Panc1 (cell line): ENCODE measurements around the gene DOCK8. TPM values are rescaled to one million over a fixed set of nuclear protein-coding genes. Genes with fewer than 3 reads are reported as not detected.

ENCODE experiments used
- ATAC-seq: fragments of 200-7000 bp; cut with Tn5 transposase; 2 replicates; pipeline ENCODE4 v1.9.1; 2020; ENCODE audit warnings: mild to moderate bottlenecking, moderate library complexity
- BruUV-seq: library from RNA; stranded (reverse); fragments of 400-500 nt; replicated peaks from 2 replicates; lab custom pipeline; 2021; lab: Mats Ljungman, UMichigan
- CTCF ChIA-PET: fragments of 300-600 bp; sonication (Branson Sonifier 250); formaldehyde crosslinking; loops from one replicate; lab custom pipeline; 2022; ENCODE audit warnings: antibody characterized with exemption; lab: Charles Lee
- POLR2A ChIA-PET: fragments of 300-600 bp; sonication (Branson Sonifier 250); formaldehyde crosslinking; loops from one replicate; lab custom pipeline; 2022; ENCODE audit warnings: antibody characterized with exemption; lab: Charles Lee
- DNase-seq: peaks from one replicate; pipeline ENCODE4 v3.0.0-alpha.2; 2010; ENCODE audit warnings: low read depth, low spot score
- H3K27ac ChIP-seq: 2 replicates; pipeline ENCODE4 v1.5.1; 2011; ENCODE audit warnings: mild to moderate bottlenecking, low read length, inconsistent platforms
- H3K27me3 ChIP-seq: fragments of 200-500 bp; sonication (Bioruptor generic); 2 replicates; pipeline ENCODE4 v1.6.0; 2014; ENCODE audit warnings: low read length, inconsistent platforms; ENCODE audit not compliant: control insufficient read depth, insufficient read depth
- H3K36me3 ChIP-seq: fragments of 200-500 bp; sonication (Bioruptor generic); 2 replicates; pipeline ENCODE4 v1.5.1; 2014; ENCODE audit warnings: inconsistent platforms, mild to moderate bottlenecking, low read length, moderate library complexity; ENCODE audit not compliant: control insufficient read depth, insufficient read depth
- H3K4me1 ChIP-seq: 2 replicates; pipeline ENCODE4 v1.5.1; 2011; ENCODE audit warnings: inconsistent platforms, mild to moderate bottlenecking, low read length, moderate library complexity; ENCODE audit not compliant: control insufficient read depth, insufficient read depth
- H3K4me3 ChIP-seq, 2 experiments: 2 replicates each; pipeline ENCODE4 v1.5.1; 2011 to 2012; ENCODE audit warnings: low read depth in 2 of 2, low read length in 2 of 2, mild to moderate bottlenecking in 2 of 2, inconsistent platforms in 1 of 2, moderate library complexity in 1 of 2
- H3K9me3 ChIP-seq: fragments of 200-500 bp; sonication (Bioruptor generic); 2 replicates; pipeline ENCODE4 v1.5.1; 2014; ENCODE audit warnings: low read depth, mild to moderate bottlenecking, inconsistent platforms, low read length, moderate library complexity; ENCODE audit not compliant: control insufficient read depth, insufficient read depth
- POLR2AphosphoS5 ChIP-seq: IDR thresholded peaks from 2 replicates; pipeline ENCODE4 v1.6.1; 2012; ENCODE audit warnings: mild to moderate bottlenecking, low read depth, low read length, moderate library complexity
- SIN3A ChIP-seq: IDR thresholded peaks from 2 replicates; pipeline ENCODE4 v1.6.1; 2012; ENCODE audit warnings: low read depth, mild to moderate bottlenecking, low read length, moderate library complexity, borderline replicate concordance; ENCODE audit not compliant: insufficient read depth
- TCF7L2 ChIP-seq: IDR thresholded peaks from 2 replicates; pipeline ENCODE4 v1.6.1; 2011; ENCODE audit warnings: mild to moderate bottlenecking, low read depth, low read length, inconsistent platforms
- in situ Hi-C: cut with HindIII; loops from 2 replicates; pipeline ENCODE4 v1.10.0; 2016; ENCODE audit warnings: low sequenced_read_pairs, low pct_unique_long_range_greater_than_20kb
- intact Hi-C: fragments of 100-400 bp; cut with micrococcal nuclease; formaldehyde crosslinking; loops from one replicate; pipeline ENCODE4 v1.10.0; 2022; ENCODE audit not compliant: unreplicated experiment
- total RNA-seq: library from RNA; stranded (reverse); gene quantifications from one replicate; pipeline ENCODE4 v1.2.1, GENCODE V29; 2021; ENCODE audit not compliant: unreplicated experiment
- TF ChIP-seq, protein P1 (sequence below): fragments of 450-650 bp; IDR thresholded peaks from 2 replicates; pipeline ENCODE4 v1.5.1; 2017; ENCODE audit warnings: mild to moderate bottlenecking
- TF ChIP-seq, protein P2 (sequence below), 2 experiments: IDR thresholded peaks; 2 replicates each; pipeline ENCODE4 v1.6.1; 2011 to 2012; ENCODE audit warnings: low read depth in 2 of 2, control low read depth in 1 of 2, low read length in 1 of 2, mild to moderate bottlenecking in 1 of 2, moderate library complexity in 1 of 2; ENCODE audit not compliant: insufficient read depth in 1 of 2

Gene DOCK8
- total RNA-seq, 1 experiment from 2014 or later, result 1.4 TPM

DNA sequence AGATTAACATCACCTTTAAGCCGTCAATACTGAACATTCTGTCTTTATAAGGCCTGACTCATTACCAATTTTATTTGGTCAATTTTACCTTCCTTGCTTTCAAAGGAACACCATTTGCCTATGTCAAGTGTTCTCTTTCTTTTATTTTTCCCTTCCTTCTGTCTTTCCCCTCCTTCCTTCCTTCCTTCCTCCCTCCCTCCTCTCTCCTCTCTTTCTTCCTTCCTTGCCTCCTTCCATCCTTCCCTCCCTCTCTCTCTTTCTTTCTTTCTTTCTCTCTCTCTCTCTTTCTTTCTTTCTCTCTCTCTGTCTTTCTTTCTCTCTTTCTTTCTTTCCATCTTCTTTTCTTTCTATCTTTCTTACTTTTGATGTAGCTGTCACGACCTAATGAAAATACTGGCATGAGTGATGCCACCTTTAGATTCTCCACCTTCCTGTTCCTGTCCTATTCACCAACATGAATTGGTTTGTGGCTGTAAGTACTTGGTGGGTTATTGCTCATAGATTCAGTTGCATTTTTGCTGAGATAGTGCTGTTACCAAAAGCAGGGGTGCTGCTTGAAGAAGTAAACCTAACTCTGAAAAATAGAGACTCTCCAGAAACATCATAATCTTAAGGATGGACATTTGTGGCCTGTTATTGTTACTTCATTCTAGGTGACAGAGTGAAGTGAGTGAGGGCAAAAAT lies 33.8 kb downstream of the DOCK8 start:
- H3K9me3 ChIP-seq, result no peaks in the 10 kb centered on the region
- ATAC-seq (no peak), DNase-seq (no peak)
- H3K27ac ChIP-seq, result no peak overlapping the region
- H3K4me3 ChIP-seq, result no peak overlapping the region
- CTCF ChIA-PET, result no interaction called here
- intact Hi-C loops (no loop called here), in situ Hi-C loops (no loop called here)
- no peaks in the 10 kb centered on the region for H3K27me3 ChIP-seq
- BruUV-seq, result no TSS peak
- H3K36me3 ChIP-seq, result no peaks in the 10 kb centered on the region
- TF ChIP-seq SIN3A, result no peak
- TF ChIP-seq TCF7L2, result no peak
- TF ChIP-seq, protein P1, sequence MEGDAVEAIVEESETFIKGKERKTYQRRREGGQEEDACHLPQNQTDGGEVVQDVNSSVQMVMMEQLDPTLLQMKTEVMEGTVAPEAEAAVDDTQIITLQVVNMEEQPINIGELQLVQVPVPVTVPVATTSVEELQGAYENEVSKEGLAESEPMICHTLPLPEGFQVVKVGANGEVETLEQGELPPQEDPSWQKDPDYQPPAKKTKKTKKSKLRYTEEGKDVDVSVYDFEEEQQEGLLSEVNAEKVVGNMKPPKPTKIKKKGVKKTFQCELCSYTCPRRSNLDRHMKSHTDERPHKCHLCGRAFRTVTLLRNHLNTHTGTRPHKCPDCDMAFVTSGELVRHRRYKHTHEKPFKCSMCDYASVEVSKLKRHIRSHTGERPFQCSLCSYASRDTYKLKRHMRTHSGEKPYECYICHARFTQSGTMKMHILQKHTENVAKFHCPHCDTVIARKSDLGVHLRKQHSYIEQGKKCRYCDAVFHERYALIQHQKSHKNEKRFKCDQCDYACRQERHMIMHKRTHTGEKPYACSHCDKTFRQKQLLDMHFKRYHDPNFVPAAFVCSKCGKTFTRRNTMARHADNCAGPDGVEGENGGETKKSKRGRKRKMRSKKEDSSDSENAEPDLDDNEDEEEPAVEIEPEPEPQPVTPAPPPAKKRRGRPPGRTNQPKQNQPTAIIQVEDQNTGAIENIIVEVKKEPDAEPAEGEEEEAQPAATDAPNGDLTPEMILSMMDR, result no peak
- TF ChIP-seq, protein P2, sequence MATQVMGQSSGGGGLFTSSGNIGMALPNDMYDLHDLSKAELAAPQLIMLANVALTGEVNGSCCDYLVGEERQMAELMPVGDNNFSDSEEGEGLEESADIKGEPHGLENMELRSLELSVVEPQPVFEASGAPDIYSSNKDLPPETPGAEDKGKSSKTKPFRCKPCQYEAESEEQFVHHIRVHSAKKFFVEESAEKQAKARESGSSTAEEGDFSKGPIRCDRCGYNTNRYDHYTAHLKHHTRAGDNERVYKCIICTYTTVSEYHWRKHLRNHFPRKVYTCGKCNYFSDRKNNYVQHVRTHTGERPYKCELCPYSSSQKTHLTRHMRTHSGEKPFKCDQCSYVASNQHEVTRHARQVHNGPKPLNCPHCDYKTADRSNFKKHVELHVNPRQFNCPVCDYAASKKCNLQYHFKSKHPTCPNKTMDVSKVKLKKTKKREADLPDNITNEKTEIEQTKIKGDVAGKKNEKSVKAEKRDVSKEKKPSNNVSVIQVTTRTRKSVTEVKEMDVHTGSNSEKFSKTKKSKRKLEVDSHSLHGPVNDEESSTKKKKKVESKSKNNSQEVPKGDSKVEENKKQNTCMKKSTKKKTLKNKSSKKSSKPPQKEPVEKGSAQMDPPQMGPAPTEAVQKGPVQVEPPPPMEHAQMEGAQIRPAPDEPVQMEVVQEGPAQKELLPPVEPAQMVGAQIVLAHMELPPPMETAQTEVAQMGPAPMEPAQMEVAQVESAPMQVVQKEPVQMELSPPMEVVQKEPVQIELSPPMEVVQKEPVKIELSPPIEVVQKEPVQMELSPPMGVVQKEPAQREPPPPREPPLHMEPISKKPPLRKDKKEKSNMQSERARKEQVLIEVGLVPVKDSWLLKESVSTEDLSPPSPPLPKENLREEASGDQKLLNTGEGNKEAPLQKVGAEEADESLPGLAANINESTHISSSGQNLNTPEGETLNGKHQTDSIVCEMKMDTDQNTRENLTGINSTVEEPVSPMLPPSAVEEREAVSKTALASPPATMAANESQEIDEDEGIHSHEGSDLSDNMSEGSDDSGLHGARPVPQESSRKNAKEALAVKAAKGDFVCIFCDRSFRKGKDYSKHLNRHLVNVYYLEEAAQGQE (IDR thresholded peaks at IDR 0.05; ENCODE audit: insufficient read depth in 1 of 2, low read depth in 2 of 2, low read length in 1 of 2), result no peak
- POLR2A ChIA-PET, result no interaction called here
- no peaks in the 10 kb centered on the region for H3K4me1 ChIP-seq

GRCh38 chr9:249025-249424 lies 34.4 kb downstream of the DOCK8 start:
- Histone ChIP-seq H3K27me3 (no peaks in the 10 kb centered on the region), H3K36me3 (no peaks in the 10 kb centered on the region), H3K4me1 (no peaks in the 10 kb centered on the region), H3K9me3 (no peaks in the 10 kb centered on the region), H3K27ac (no peak overlapping the region), H3K4me3 (no peak overlapping the region)
- no peak for DNase-seq
- ATAC-seq, result no peak
- POLR2A ChIA-PET, result no interaction called here
- no TSS peak for BruUV-seq
- in situ Hi-C loops, result no loop called here
- no peak for TF ChIP-seq TCF7L2
- no peak for TF ChIP-seq SIN3A
- no peak for TF ChIP-seq POLR2AphosphoS5
- TF ChIP-seq, protein P1, result no peak
- TF ChIP-seq, protein P2 (IDR thresholded peaks at IDR 0.05; ENCODE audit: insufficient read depth in 1 of 2, low read depth in 2 of 2, low read length in 1 of 2), result no peak
- intact Hi-C loops, result no loop called here
- CTCF ChIA-PET, result no interaction called here
